Naive thymus-derived CD8-positive, alpha-beta T cell (primary cell): ENCODE results near the gene INSRR. TPM values are rescaled to one million over a fixed set of nuclear protein-coding genes. Genes with fewer than 3 reads are reported as not detected.

ENCODE experiments used
- ATAC-seq, 2 donors: fragments of 150-1000 bp; cut with Tn5 transposase in 1 of 2; sonication (Bioruptor Pico), chemical (Tn5 transposase) in 1 of 2; 1 replicate in 1 of 2; 2 replicates in 1 of 2; pipeline ENCODE4 v1.10.0; 2021; ENCODE audit warnings: mild to moderate bottlenecking in 2 of 2, moderate library complexity in 2 of 2
- POLR2A ChIA-PET: fragments of 350-600 bp; sonication (Branson Sonifier 250); formaldehyde crosslinking; loops from one replicate; lab custom pipeline; 2021; ENCODE audit warnings: antibody characterized with exemption; lab: Charles Lee
- DNase-seq, 10 donors: peaks; one replicate each; pipeline versions ENCODE4 v3.0.0 to v3.0.0-alpha.2; 2020 to 2022
- H3K27ac Mint-ChIP-seq, 10 donors: one replicate each; pipeline ENCODE4 v1.8.0; 2020 to 2022; ENCODE audit warnings: mild to moderate bottlenecking in 10 of 10, mixed read lengths in 10 of 10, moderate library complexity in 4 of 10, inconsistent platforms in 1 of 10
- H3K27me3 Mint-ChIP-seq, 5 donors: one replicate each; pipeline ENCODE4 v1.8.0; 2021 to 2022; ENCODE audit warnings: mixed read lengths in 5 of 5
- H3K36me3 Mint-ChIP-seq, 3 donors: one replicate each; pipeline ENCODE4 v1.8.0; 2020 to 2022; ENCODE audit warnings: mixed read lengths in 3 of 3, mild to moderate bottlenecking in 2 of 3, inconsistent platforms in 1 of 3
- H3K4me1 Mint-ChIP-seq, 4 donors: one replicate each; pipeline ENCODE4 v1.8.0; 2021 to 2022; ENCODE audit warnings: mixed read lengths in 4 of 4
- H3K4me3 Mint-ChIP-seq, 10 donors: one replicate each; pipeline ENCODE4 v1.8.0; 2020 to 2022; ENCODE audit warnings: mild to moderate bottlenecking in 10 of 10, mixed read lengths in 10 of 10, moderate library complexity in 6 of 10, inconsistent platforms in 1 of 10
- H3K9me3 Mint-ChIP-seq, 9 donors: one replicate each; pipeline ENCODE4 v1.8.0; 2020 to 2022; ENCODE audit warnings: mixed read lengths in 9 of 9, mild to moderate bottlenecking in 3 of 9, inconsistent platforms in 1 of 9, moderate library complexity in 1 of 9
- polyA plus RNA-seq, 3 donors: library from polyadenylated mRNA; unstranded; fragments of 300-500 nt; fragmentation: Illumina TruSeq; gene quantifications; one replicate each; pipeline ENCODE4 v1.2.3, GENCODE V29; 2021
- total RNA-seq, 8 experiments: library from RNA in 2 of 8; stranded (reverse) in 2 of 8; gene quantifications; one replicate each; pipeline ENCODE4 v1.2.3 and lab custom pipeline; 2021 to 2026

Gene INSRR
- total and polyA plus RNA-seq, 5 experiments from 2014 or later = not detected

GRCh38 chr1:156881101-156881500 is 22.2 kb upstream of the INSRR start:
- Mint-ChIP-seq H3K4me3 (no peak overlapping the region), H3K4me1 (peaks cover 0 to 3% (median 0%) of the 10 kb centered on the region in 4 donors), H3K27ac (no peak overlapping the region), H3K36me3 (no peaks in the 10 kb centered on the region), H3K27me3 (peaks cover 11 to 66% (median 33%) of the 10 kb centered on the region in 5 donors), H3K9me3 (no peaks in the 10 kb centered on the region)
- DNase-seq (no peak), ATAC-seq (no peak)
- POLR2A ChIA-PET = no interaction called here

GRCh38 chr1:156880473-156880872 is 21.6 kb upstream of the INSRR start:
- peaks cover 11 to 60% (median 33%) of the 10 kb centered on the region in 5 donors for H3K27me3 Mint-ChIP-seq
- ATAC-seq = no peak
- H3K9me3 Mint-ChIP-seq = no peaks in the 10 kb centered on the region

GRCh38 chr1:156879876-156880275 is 21.0 kb upstream of the INSRR start:
- DNase-seq = no peak
- no peaks in the 10 kb centered on the region for H3K9me3 Mint-ChIP-seq
- no peak for ATAC-seq
- POLR2A ChIA-PET = no interaction called here
- peaks cover 11 to 64% (median 35%) of the 10 kb centered on the region in 5 donors for H3K27me3 Mint-ChIP-seq
- H3K4me1 Mint-ChIP-seq = peaks cover 0 to 3% (median 0%) of the 10 kb centered on the region in 4 donors
- no peak overlapping the region for H3K27ac Mint-ChIP-seq
- no peak overlapping the region for H3K4me3 Mint-ChIP-seq
- H3K36me3 Mint-ChIP-seq = no peaks in the 10 kb centered on the region

More at GRCh38 chr1:156880473-156880872, 21.6 kb upstream of the INSRR start:
- no peak for DNase-seq
- H3K4me3 Mint-ChIP-seq = no peak overlapping the region
- H3K27ac Mint-ChIP-seq = no peak overlapping the region
- H3K4me1 Mint-ChIP-seq = peaks cover 0 to 3% (median 0%) of the 10 kb centered on the region in 4 donors
- no peaks in the 10 kb centered on the region for H3K36me3 Mint-ChIP-seq
- POLR2A ChIA-PET = no interaction called here

GRCh38 chr1:156877433-156878170 is 18.7 kb upstream of the INSRR start:
- no peaks in the 10 kb centered on the region for H3K36me3 Mint-ChIP-seq
- H3K27ac Mint-ChIP-seq = no peak overlapping the region
- peaks cover 11 to 51% (median 29%) of the 10 kb centered on the region in 5 donors for H3K27me3 Mint-ChIP-seq
- ATAC-seq (no peak), DNase-seq (no peak)
- no peaks in the 10 kb centered on the region for H3K9me3 Mint-ChIP-seq
- H3K4me3 Mint-ChIP-seq = no peak overlapping the region
- H3K4me1 Mint-ChIP-seq = no peaks in the 10 kb centered on the region
- POLR2A ChIA-PET = no interaction called here

GRCh38 chr1:156876281-156876680 is 17.4 kb upstream of the INSRR start:
- ATAC-seq = no peak
- H3K4me1 Mint-ChIP-seq = no peaks in the 10 kb centered on the region

GRCh38 chr1:156875341-156875615 is 16.4 kb upstream of the INSRR start:
- Mint-ChIP-seq H3K27ac (peak overlapping the region in 1 of 10 donors; percentile 1), H3K4me1 (no peaks in the 10 kb centered on the region), H3K9me3 (no peaks in the 10 kb centered on the region), H3K36me3 (no peaks in the 10 kb centered on the region), H3K27me3 (peaks cover 9 to 28% (median 19%) of the 10 kb centered on the region in 5 donors), H3K4me3 (no peak overlapping the region)
- DNase-seq = no peak
- ATAC-seq = no peak
- POLR2A ChIA-PET = no interaction called here

More at GRCh38 chr1:156876281-156876680, 17.4 kb upstream of the INSRR start:
- Mint-ChIP-seq H3K4me3 (no peak overlapping the region), H3K27me3 (peaks cover 11 to 38% (median 23%) of the 10 kb centered on the region in 5 donors), H3K27ac (no peak overlapping the region), H3K9me3 (no peaks in the 10 kb centered on the region), H3K36me3 (no peaks in the 10 kb centered on the region)
- POLR2A ChIA-PET = no interaction called here
- no peak for DNase-seq

- Mint-ChIP-seq H3K4me1 (no peaks in the 10 kb centered on the region), H3K36me3 (no peaks in the 10 kb centered on the region), H3K4me3 (no peak overlapping the region), H3K9me3 (no peaks in the 10 kb centered on the region), H3K27me3 (peaks cover 7 to 28% (median 19%) of the 10 kb centered on the region in 5 donors), H3K27ac (peak overlapping the region in 2 of 10 donors; percentile 1)
- no peak for DNase-seq
- ATAC-seq = no peak
- POLR2A ChIA-PET = no interaction called here
Measured at GRCh38 chr1:156874572-156875340, 15.8 kb upstream of the INSRR start.

- H3K27ac Mint-ChIP-seq = no peak overlapping the region
- H3K27me3 Mint-ChIP-seq = peaks cover 7 to 35% (median 19%) of the 10 kb centered on the region in 5 donors
- ATAC-seq = no peak
- H3K4me1 Mint-ChIP-seq = no peaks in the 10 kb centered on the region
- POLR2A ChIA-PET = no interaction called here
- no peaks in the 10 kb centered on the region for H3K36me3 Mint-ChIP-seq
- no peak for DNase-seq
- H3K4me3 Mint-ChIP-seq = no peak overlapping the region
- H3K9me3 Mint-ChIP-seq = no peaks in the 10 kb centered on the region
Measured at GRCh38 chr1:156874142-156874541, 15.2 kb upstream of the INSRR start.

GRCh38 chr1:156873659-156874058 is 14.7 kb upstream of the INSRR start:
- Mint-ChIP-seq H3K27me3 (peaks cover 7 to 36% (median 19%) of the 10 kb centered on the region in 5 donors), H3K9me3 (no peaks in the 10 kb centered on the region), H3K4me3 (no peak overlapping the region), H3K27ac (no peak overlapping the region), H3K4me1 (no peaks in the 10 kb centered on the region), H3K36me3 (no peaks in the 10 kb centered on the region)
- DNase-seq = no peak
- no peak for ATAC-seq
- POLR2A ChIA-PET = no interaction called here

- no peak overlapping the region for H3K4me3 Mint-ChIP-seq
- peaks cover 4 to 11% (median 10%) of the 10 kb centered on the region in 4 donors for H3K4me1 Mint-ChIP-seq
- no peaks in the 10 kb centered on the region for H3K9me3 Mint-ChIP-seq
- no peak for DNase-seq
- no peak for ATAC-seq
- H3K27ac Mint-ChIP-seq = no peak overlapping the region
- no peaks in the 10 kb centered on the region for H3K36me3 Mint-ChIP-seq
- POLR2A ChIA-PET = no interaction called here
- peaks cover 2 to 49% (median 23%) of the 10 kb centered on the region in 5 donors for H3K27me3 Mint-ChIP-seq
Measured at GRCh38 chr1:156869455-156869854, 10.5 kb upstream of the INSRR start.

GRCh38 chr1:156868341-156868740 is 9.4 kb upstream of the INSRR start:
- no peak for DNase-seq
- no peak for ATAC-seq
- H3K9me3 Mint-ChIP-seq = no peaks in the 10 kb centered on the region
- peaks cover 12 to 54% (median 27%) of the 10 kb centered on the region in 5 donors for H3K27me3 Mint-ChIP-seq
- H3K27ac Mint-ChIP-seq = no peak overlapping the region
- POLR2A ChIA-PET = no interaction called here
- H3K36me3 Mint-ChIP-seq = no peaks in the 10 kb centered on the region
- H3K4me3 Mint-ChIP-seq = no peak overlapping the region
- peaks cover 5 to 18% (median 15%) of the 10 kb centered on the region in 4 donors for H3K4me1 Mint-ChIP-seq

- Mint-ChIP-seq H3K4me1 (peaks cover 8 to 26% (median 25%) of the 10 kb centered on the region in 4 donors), H3K9me3 (no peaks in the 10 kb centered on the region), H3K4me3 (no peak overlapping the region), H3K27ac (peak overlapping the region in 1 of 10 donors; percentile 60), H3K27me3 (peaks cover 21 to 74% (median 42%) of the 10 kb centered on the region in 5 donors), H3K36me3 (no peaks in the 10 kb centered on the region)
- DNase-seq (no peak), ATAC-seq (no peak)
- POLR2A ChIA-PET = no interaction called here
Measured at GRCh38 chr1:156866249-156866909, 7.5 kb upstream of the INSRR start.

- POLR2A ChIA-PET = no interaction called here
- H3K9me3 Mint-ChIP-seq = no peaks in the 10 kb centered on the region
- peaks cover 8 to 26% (median 25%) of the 10 kb centered on the region in 4 donors for H3K4me1 Mint-ChIP-seq
- H3K36me3 Mint-ChIP-seq = no peaks in the 10 kb centered on the region
- H3K27me3 Mint-ChIP-seq = peaks cover 21 to 76% (median 42%) of the 10 kb centered on the region in 5 donors
- peak overlapping the region in 1 of 10 donors; percentile 10 for H3K27ac Mint-ChIP-seq
- ATAC-seq (no peak), DNase-seq (no peak)
- peak overlapping the region in 1 of 10 donors; percentile 21 for H3K4me3 Mint-ChIP-seq
Measured at GRCh38 chr1:156865865-156866248, 6.9 kb upstream of the INSRR start.
